ENCODE data around the gene RAD51B.
A peak's percentile ranks its signal among the peaks of the same experiment; 100 is the strongest.
"Not testable (repeated sequence)": the region's sequence is repeated elsewhere in the genome, so short reads cannot be mapped to it uniquely, and the experiment has no call there.

RAD51B gene

GRCh38 chr14:67819563-67820421, at the start of gene RAD51B:
Gene RAD51B, plus strand, starts transcription at chr14:67819779.
- DNase-seq = peak; percentile 93

GRCh38 chr14:67773844-67774377, 45.7 kb upstream of the RAD51B start:
- no peak for DNase-seq

- no peak for DNase-seq
These were observed 42.8 kb upstream of the RAD51B start for GRCh38 chr14:67776653-67777322.

GRCh38 chr14:67778792-67779191, 40.8 kb upstream of the RAD51B start:
- no peak for DNase-seq

- DNase-seq = no peak
These were observed 37.5 kb upstream of the RAD51B start for GRCh38 chr14:67782090-67782489.

- no peak for DNase-seq
These were observed 35.2 kb upstream of the RAD51B start for GRCh38 chr14:67784244-67784823.

- no peak for DNase-seq
These were observed 34.1 kb upstream of the RAD51B start for GRCh38 chr14:67785270-67786109.

GRCh38 chr14:67787673-67788072, 31.9 kb upstream of the RAD51B start:
- DNase-seq = no peak

GRCh38 chr14:67798731-67799130, 20.8 kb upstream of the RAD51B start:
- DNase-seq = no peak

- DNase-seq = no peak
These were observed 18.8 kb upstream of the RAD51B start for GRCh38 chr14:67800743-67801142.

GRCh38 chr14:67806246-67806645, 13.3 kb upstream of the RAD51B start:
- no peak for DNase-seq

- no peak for DNase-seq
These were observed 4.8 kb upstream of the RAD51B start for GRCh38 chr14:67814821-67815220.

- DNase-seq = no peak
These were observed 3.9 kb upstream of the RAD51B start for GRCh38 chr14:67815573-67816225.

- DNase-seq = peak; percentile 96
These were observed 3.1 kb upstream of the RAD51B start, which contains the start of gene ZFYVE26 for GRCh38 chr14:67816326-67817002. Gene ZFYVE26, minus strand, starts transcription at chr14:67816590. Its CDS starts 627 bp downstream, at chr14:67815963.

GRCh38 chr14:67817750-67818438, 1.7 kb upstream of the RAD51B start:
- no peak for DNase-seq

GRCh38 chr14:67818476-67818875, 1.1 kb upstream of the RAD51B start:
- DNase-seq = not testable (repeated sequence)

GRCh38 chr14:67820428-67820971, 921 bp downstream of the RAD51B start:
- DNase-seq = peak; percentile 26

GRCh38 chr14:67821121-67821520, 1.5 kb downstream of the RAD51B start:
- no peak for DNase-seq

- DNase-seq = no peak
These were observed 11.5 kb downstream of the RAD51B start for GRCh38 chr14:67831113-67831512.

GRCh38 chr14:67833403-67833802, 13.8 kb downstream of the RAD51B start:
- no peak for DNase-seq

Measured in femur (tissue), 1 donor.